Measurements from ENCODE around the gene BABAM2.

DNA sequence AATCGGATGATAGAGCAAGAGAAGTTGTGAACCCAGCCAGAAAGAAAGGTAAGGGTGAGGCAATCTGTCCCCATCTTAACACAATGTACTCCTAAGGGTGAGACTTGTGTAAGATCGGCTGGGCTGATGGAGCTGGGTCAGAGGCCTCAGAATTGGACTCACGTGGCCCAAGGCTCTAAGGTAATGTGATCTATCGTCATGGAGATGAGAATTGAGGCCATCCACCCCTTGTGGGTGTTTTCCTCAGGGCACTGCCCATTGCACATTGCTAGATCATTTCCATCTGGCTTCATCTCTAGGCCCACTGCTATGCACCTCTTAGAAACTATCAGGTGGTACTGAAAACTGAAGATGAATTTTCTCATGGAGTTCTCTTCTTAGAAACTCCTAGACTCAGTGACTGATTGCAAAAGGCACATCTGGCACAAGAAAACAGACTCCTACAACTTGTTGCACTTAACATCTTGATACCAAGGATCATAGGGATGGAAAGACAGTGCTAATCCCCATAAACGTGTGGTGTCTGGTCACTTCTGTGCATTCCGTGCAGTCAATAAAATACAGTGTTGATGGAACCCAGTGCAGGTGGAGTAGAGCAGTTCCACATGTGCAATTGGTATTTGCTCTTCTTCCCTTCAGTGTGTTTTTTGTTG, 273.2 kb downstream of the BABAM2 start:
- TF ChIP-seq, protein P1, sequence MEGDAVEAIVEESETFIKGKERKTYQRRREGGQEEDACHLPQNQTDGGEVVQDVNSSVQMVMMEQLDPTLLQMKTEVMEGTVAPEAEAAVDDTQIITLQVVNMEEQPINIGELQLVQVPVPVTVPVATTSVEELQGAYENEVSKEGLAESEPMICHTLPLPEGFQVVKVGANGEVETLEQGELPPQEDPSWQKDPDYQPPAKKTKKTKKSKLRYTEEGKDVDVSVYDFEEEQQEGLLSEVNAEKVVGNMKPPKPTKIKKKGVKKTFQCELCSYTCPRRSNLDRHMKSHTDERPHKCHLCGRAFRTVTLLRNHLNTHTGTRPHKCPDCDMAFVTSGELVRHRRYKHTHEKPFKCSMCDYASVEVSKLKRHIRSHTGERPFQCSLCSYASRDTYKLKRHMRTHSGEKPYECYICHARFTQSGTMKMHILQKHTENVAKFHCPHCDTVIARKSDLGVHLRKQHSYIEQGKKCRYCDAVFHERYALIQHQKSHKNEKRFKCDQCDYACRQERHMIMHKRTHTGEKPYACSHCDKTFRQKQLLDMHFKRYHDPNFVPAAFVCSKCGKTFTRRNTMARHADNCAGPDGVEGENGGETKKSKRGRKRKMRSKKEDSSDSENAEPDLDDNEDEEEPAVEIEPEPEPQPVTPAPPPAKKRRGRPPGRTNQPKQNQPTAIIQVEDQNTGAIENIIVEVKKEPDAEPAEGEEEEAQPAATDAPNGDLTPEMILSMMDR (IDR thresholded peaks at IDR 0.05), result no peak
- no peak for TF ChIP-seq POLR2A (IDR thresholded peaks at IDR 0.05)

Measured in right lobe of liver (tissue), 4 donors.